ENCODE measurements around the gene SETSIP. TPM values are rescaled to one million over a fixed set of nuclear protein-coding genes. Genes with fewer than 3 reads are reported as not detected.
"Not testable (repeated sequence)": the region's sequence is repeated elsewhere in the genome, so short reads cannot be mapped to it uniquely, and the experiment has no call there.

SETSIP gene
- total and polyA plus RNA-seq, 2 experiments from 2014 or later = not detected

DNA sequence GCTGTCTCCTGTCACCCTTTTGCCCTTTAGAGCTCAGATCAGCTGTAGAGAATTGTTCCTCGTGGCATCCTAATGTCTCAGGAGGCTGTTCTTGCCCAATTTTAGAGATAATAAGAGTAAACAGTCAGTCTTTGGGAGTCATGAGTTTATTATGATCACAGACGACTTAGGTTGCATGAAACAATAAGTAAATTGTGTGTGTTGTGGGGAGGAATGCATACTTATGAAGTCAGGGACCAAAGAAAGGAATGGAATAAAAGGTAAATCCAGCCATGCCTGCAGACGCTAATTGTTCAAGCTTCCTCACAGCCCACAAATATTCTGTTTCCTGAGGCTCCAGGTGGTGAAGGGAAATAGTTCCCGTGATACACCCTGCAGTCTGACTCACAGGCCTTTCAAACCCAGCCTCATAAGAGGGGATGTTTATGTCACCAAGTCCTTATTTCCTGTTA lies 44.5 kb downstream of the SETSIP start:
- peak overlapping the region; percentile 82 for H3K4me3 ChIP-seq
- no peaks in the 10 kb centered on the region for H4K20me1 ChIP-seq (ENCODE audit: insufficient read depth, poor library complexity, severe bottlenecking)
- H3K79me2 ChIP-seq = no peaks in the 10 kb centered on the region
- peak; percentile 54 for DNase-seq (ENCODE audit: low spot score)
- H3K9me2 ChIP-seq (replicated peaks; ENCODE audit: insufficient read depth) = no peaks in the 10 kb centered on the region
- peaks cover 4% of the 10 kb centered on the region for H3K4me1 ChIP-seq (ENCODE audit: insufficient read depth)
- no peaks in the 10 kb centered on the region for H3K36me3 ChIP-seq (replicated peaks; ENCODE audit: insufficient read depth, low read depth)
- peak overlapping the region; percentile 100 for H3K4me2 ChIP-seq
- TF ChIP-seq CTCF (IDR thresholded peaks at IDR 0.05; ENCODE audit: poor library complexity) = no peak
- no peak for TF ChIP-seq EZH2 (IDR thresholded peaks at IDR 0.05; ENCODE audit: borderline replicate concordance)
- TF ChIP-seq EZH2phosphoT487 (IDR thresholded peaks at IDR 0.05; ENCODE audit: low read depth, severe bottlenecking, unreplicated experiment) = no peak
- peak overlapping the region; percentile 99 for H2AFZ ChIP-seq
- peak overlapping the region; percentile 63 for H3K27ac ChIP-seq
- no peaks in the 10 kb centered on the region for H3K9me3 ChIP-seq (ENCODE audit: low read depth)
- no peaks in the 10 kb centered on the region for H3K27me3 ChIP-seq
- 16% methylated on average over 4 of the region's 4 CpGs for WGBS (ENCODE audit: low lambda C conversion rate, missing lambda C conversion rate)

DNA sequence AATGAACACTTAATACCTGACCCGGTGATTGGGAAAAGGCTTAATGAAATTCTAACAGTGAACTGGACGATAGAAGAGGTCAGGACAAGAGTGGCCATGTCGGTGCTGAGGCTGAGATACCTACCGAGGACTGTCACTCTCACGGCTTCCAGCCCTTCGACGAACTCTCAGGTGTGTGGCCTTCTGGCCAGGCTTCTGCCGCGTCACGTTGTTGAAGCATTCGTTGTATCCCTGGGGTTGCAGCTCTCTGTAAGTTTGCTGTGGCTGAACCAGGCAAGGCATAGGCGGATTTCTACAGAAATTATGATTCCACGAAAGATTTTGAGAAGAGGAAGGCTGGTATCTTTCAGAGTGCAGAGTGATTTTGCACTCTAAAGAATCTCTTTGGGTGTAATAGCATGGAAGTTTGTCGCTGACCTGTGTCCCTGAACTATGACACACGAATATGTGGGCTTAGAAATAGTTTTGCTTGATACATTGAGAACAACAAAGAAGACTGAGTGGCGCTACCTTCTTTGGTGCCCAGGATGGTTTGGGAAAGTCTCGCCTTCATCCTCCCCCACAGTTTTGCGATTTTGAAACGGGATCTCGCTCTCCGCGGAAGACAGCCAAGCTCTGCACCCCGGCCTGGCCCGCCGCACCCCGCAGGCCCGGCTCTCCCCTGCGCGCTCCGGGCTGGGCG lies 45.8 kb downstream of the SETSIP start:
- Histone ChIP-seq H3K27me3 (no peaks in the 10 kb centered on the region), H3K27ac (no peak overlapping the region), H4K20me1 (ENCODE audit: insufficient read depth, poor library complexity, severe bottlenecking) (no peaks in the 10 kb centered on the region), H3K79me2 (no peaks in the 10 kb centered on the region), H3K9me2 (replicated peaks; ENCODE audit: insufficient read depth) (no peaks in the 10 kb centered on the region), H2AFZ (peak overlapping the region; percentile 46), H3K4me2 (peak overlapping the region; percentile 100), H3K4me1 (ENCODE audit: insufficient read depth) (peaks cover 4% of the 10 kb centered on the region), H3K9me3 (ENCODE audit: low read depth) (no peaks in the 10 kb centered on the region), H3K36me3 (replicated peaks; ENCODE audit: insufficient read depth, low read depth) (no peaks in the 10 kb centered on the region), H3K4me3 (peak overlapping the region; percentile 82)
- no peak for DNase-seq (ENCODE audit: low spot score)
- no peak for TF ChIP-seq CTCF (IDR thresholded peaks at IDR 0.05; ENCODE audit: poor library complexity)
- TF ChIP-seq EZH2phosphoT487 (IDR thresholded peaks at IDR 0.05; ENCODE audit: low read depth, severe bottlenecking, unreplicated experiment) = no peak
- no peak for TF ChIP-seq EZH2 (IDR thresholded peaks at IDR 0.05; ENCODE audit: borderline replicate concordance)
- 40% methylated on average over 31 of the region's 31 CpGs for WGBS (ENCODE audit: low lambda C conversion rate, missing lambda C conversion rate)

- no peak overlapping the region for H3K4me2 ChIP-seq
- TF ChIP-seq CTCF (IDR thresholded peaks at IDR 0.05; ENCODE audit: poor library complexity) (no peak), EZH2 (IDR thresholded peaks at IDR 0.05; ENCODE audit: borderline replicate concordance) (no peak), EZH2phosphoT487 (IDR thresholded peaks at IDR 0.05; ENCODE audit: low read depth, severe bottlenecking, unreplicated experiment) (no peak)
- peaks cover 4% of the 10 kb centered on the region for H3K4me1 ChIP-seq (ENCODE audit: insufficient read depth)
- no peaks in the 10 kb centered on the region for H3K9me3 ChIP-seq (ENCODE audit: low read depth)
- no peaks in the 10 kb centered on the region for H3K36me3 ChIP-seq (replicated peaks; ENCODE audit: insufficient read depth, low read depth)
- H4K20me1 ChIP-seq (ENCODE audit: insufficient read depth, poor library complexity, severe bottlenecking) = no peaks in the 10 kb centered on the region
- no peak overlapping the region for H3K27ac ChIP-seq
- no peaks in the 10 kb centered on the region for H3K9me2 ChIP-seq (replicated peaks; ENCODE audit: insufficient read depth)
- no peak for DNase-seq (ENCODE audit: low spot score)
- no peaks in the 10 kb centered on the region for H3K79me2 ChIP-seq
- H3K4me3 ChIP-seq = no peak overlapping the region
- no peaks in the 10 kb centered on the region for H3K27me3 ChIP-seq
- no peak overlapping the region for H2AFZ ChIP-seq
- 98% methylated on average over 8 of the region's 9 CpGs for WGBS (ENCODE audit: low lambda C conversion rate, missing lambda C conversion rate)
Measured at GRCh38 chr1:92026806-92027205, 48.4 kb downstream of the SETSIP start.

- H3K9me2 ChIP-seq (replicated peaks; ENCODE audit: insufficient read depth); H3K4me3 ChIP-seq; H3K9me3 ChIP-seq (ENCODE audit: low read depth); H3K4me2 ChIP-seq; H3K4me1 ChIP-seq (ENCODE audit: insufficient read depth); DNase-seq (ENCODE audit: low spot score); H3K27ac ChIP-seq; H3K79me2 ChIP-seq; H3K27me3 ChIP-seq; H3K36me3 ChIP-seq (replicated peaks; ENCODE audit: insufficient read depth, low read depth); H2AFZ ChIP-seq; H4K20me1 ChIP-seq (ENCODE audit: insufficient read depth, poor library complexity, severe bottlenecking): not testable (repeated sequence)
- 99% methylated on average over 14 of the region's 29 CpGs for WGBS (ENCODE audit: low lambda C conversion rate, missing lambda C conversion rate)
Measured at GRCh38 chr1:92026042-92026441, 49.2 kb downstream of the SETSIP start.

Other genes with a start within 250 kb of the SETSIP start
- 66.8 and 68.3 TPM in 2 replicates for gene TGFBR3, start 189.3 kb downstream of the SETSIP start, total RNA-seq
- 46.8 and 48.9 TPM in 2 replicates for gene TGFBR3, start 189.3 kb downstream of the SETSIP start, polyA plus RNA-seq
- gene BRDT, start 126.0 kb downstream of the SETSIP start, total RNA-seq = not detected in 2 replicates
- not detected in 2 replicates for gene BRDT, start 126.0 kb downstream of the SETSIP start, polyA plus RNA-seq
- 3.4 and 4.5 TPM in 2 replicates for gene EPHX4, start 45.4 kb downstream of the SETSIP start, total RNA-seq
- gene EPHX4, start 45.4 kb downstream of the SETSIP start, polyA plus RNA-seq = 2.9 and 5.2 TPM in 2 replicates
- gene BTBD8, start 4.9 kb upstream of the SETSIP start, total RNA-seq = 6.0 and 6.1 TPM in 2 replicates
- gene BTBD8, start 4.9 kb upstream of the SETSIP start, polyA plus RNA-seq = 2.4 TPM in 2 replicates
- gene C1orf146, start 142.5 kb upstream of the SETSIP start, total RNA-seq = not detected in 2 replicates
- gene C1orf146, start 142.5 kb upstream of the SETSIP start, polyA plus RNA-seq = not detected in 2 replicates
- 11.6 and 16.5 TPM in 2 replicates for gene GLMN, start 223.6 kb upstream of the SETSIP start, total RNA-seq
- gene GLMN, start 223.6 kb upstream of the SETSIP start, polyA plus RNA-seq = 10.0 and 14.5 TPM in 2 replicates
- 14.2 and 20.7 TPM in 2 replicates for gene RPAP2, start 223.6 kb upstream of the SETSIP start, total RNA-seq
- gene RPAP2, start 223.6 kb upstream of the SETSIP start, polyA plus RNA-seq = 18.1 and 23.4 TPM in 2 replicates